Neural cell (in vitro differentiated cells): ENCODE data around the gene CDCA3.

Source experiments
- CTCF ChIP-seq: fragments of 450-650 bp; IDR thresholded peaks from 2 replicates; pipeline ENCODE4 v1.5.1; 2014; ENCODE audit warnings: antibody characterized with exemption, mild to moderate bottlenecking, moderate library complexity; ENCODE audit not compliant: poor library complexity, severe bottlenecking
- EP300 ChIP-seq: fragments of 450-650 bp; conservative IDR thresholded peaks from 2 replicates; pipeline ENCODE4 v1.6.1; 2014; ENCODE audit warnings: antibody characterized with exemption, mild to moderate bottlenecking, moderate library complexity; ENCODE audit not compliant: poor library complexity, severe bottlenecking
- EZH2 ChIP-seq: fragments of 200-600, 300-800 bp; shearing (Covaris generic), sonication (generic); IDR thresholded peaks from 2 replicates; pipeline ENCODE4 v1.6.1; 2014; ENCODE audit warnings: antibody characterized with exemption, low read length, borderline replicate concordance, mild to moderate bottlenecking; ENCODE audit not compliant: insufficient read depth, poor library complexity, severe bottlenecking
- MXI1 ChIP-seq: fragments of 450-650 bp; conservative IDR thresholded peaks from 2 replicates; pipeline ENCODE4 v1.6.1; 2014; ENCODE audit warnings: antibody characterized with exemption, mild to moderate bottlenecking; ENCODE audit not compliant: poor library complexity, severe bottlenecking
- POLR2AphosphoS5 ChIP-seq: IDR thresholded peaks from 2 replicates; pipeline ENCODE4 v1.6.1; 2012
- RAD21 ChIP-seq: fragments of 450-650 bp; conservative IDR thresholded peaks from 2 replicates; pipeline ENCODE4 v1.6.1; 2014; ENCODE audit warnings: antibody characterized with exemption, mild to moderate bottlenecking, moderate library complexity
- TAF1 ChIP-seq: IDR thresholded peaks from 2 replicates; pipeline ENCODE4 v1.6.1; 2012; ENCODE audit warnings: low read depth
- TF ChIP-seq, protein P1 (sequence below): IDR thresholded peaks from 2 replicates; pipeline ENCODE4 v1.6.1; 2012; ENCODE audit warnings: borderline replicate concordance

DNA sequence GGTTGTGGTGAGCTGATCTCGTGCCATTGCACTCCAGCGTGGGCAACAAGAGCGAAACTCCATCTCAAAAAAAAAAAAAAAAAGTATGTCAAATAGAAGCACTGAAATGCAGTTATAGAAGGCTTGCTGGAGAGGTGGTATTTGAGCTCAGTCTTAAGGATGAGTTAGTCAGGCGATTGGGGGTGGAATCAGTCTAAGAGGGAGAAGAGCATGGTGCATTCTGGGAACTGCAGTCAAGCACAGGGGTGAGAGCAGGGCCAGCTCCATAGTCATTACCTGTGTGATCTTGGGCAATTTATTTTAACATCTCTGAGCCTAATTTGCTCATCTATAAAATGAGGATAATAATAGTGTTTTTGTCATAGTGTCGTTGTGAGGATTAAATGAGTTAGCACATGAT, 16.2 kb downstream of the CDCA3 start:
- TF ChIP-seq CTCF, result no peak
- TF ChIP-seq EZH2, result no peak
- no peak for TF ChIP-seq TAF1
- TF ChIP-seq EP300, result no peak
- TF ChIP-seq, protein P1, sequence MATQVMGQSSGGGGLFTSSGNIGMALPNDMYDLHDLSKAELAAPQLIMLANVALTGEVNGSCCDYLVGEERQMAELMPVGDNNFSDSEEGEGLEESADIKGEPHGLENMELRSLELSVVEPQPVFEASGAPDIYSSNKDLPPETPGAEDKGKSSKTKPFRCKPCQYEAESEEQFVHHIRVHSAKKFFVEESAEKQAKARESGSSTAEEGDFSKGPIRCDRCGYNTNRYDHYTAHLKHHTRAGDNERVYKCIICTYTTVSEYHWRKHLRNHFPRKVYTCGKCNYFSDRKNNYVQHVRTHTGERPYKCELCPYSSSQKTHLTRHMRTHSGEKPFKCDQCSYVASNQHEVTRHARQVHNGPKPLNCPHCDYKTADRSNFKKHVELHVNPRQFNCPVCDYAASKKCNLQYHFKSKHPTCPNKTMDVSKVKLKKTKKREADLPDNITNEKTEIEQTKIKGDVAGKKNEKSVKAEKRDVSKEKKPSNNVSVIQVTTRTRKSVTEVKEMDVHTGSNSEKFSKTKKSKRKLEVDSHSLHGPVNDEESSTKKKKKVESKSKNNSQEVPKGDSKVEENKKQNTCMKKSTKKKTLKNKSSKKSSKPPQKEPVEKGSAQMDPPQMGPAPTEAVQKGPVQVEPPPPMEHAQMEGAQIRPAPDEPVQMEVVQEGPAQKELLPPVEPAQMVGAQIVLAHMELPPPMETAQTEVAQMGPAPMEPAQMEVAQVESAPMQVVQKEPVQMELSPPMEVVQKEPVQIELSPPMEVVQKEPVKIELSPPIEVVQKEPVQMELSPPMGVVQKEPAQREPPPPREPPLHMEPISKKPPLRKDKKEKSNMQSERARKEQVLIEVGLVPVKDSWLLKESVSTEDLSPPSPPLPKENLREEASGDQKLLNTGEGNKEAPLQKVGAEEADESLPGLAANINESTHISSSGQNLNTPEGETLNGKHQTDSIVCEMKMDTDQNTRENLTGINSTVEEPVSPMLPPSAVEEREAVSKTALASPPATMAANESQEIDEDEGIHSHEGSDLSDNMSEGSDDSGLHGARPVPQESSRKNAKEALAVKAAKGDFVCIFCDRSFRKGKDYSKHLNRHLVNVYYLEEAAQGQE, result no peak
- TF ChIP-seq POLR2AphosphoS5, result no peak
- TF ChIP-seq RAD21, result no peak
- TF ChIP-seq MXI1, result no peak
